KMS-11 (cell line): Measurements from ENCODE around the gene ADARB1.

Experiments used
- H2AFZ ChIP-seq: fragments of 200-600 bp; sonication (generic); 2 replicates; pipeline ENCODE4 v1.6.1; 2016; ENCODE audit warnings: antibody characterized with exemption, mixed run types, low read depth
- H3K27ac ChIP-seq: fragments of 200-600 bp; sonication (generic); 2 replicates; pipeline ENCODE4 v1.6.1; 2016; ENCODE audit warnings: mild to moderate bottlenecking, mixed run types
- H3K27me3 ChIP-seq: fragments of 200-600 bp; sonication (generic); 2 replicates; pipeline ENCODE4 v1.6.1; 2017; ENCODE audit warnings: mild to moderate bottlenecking, low read depth, mixed run types, moderate library complexity; ENCODE audit not compliant: insufficient read depth
- H3K36me3 ChIP-seq: fragments of 200-600 bp; sonication (generic); 2 replicates; pipeline ENCODE4 v1.6.1; 2017; ENCODE audit warnings: mild to moderate bottlenecking, mixed run types; ENCODE audit not compliant: insufficient read depth
- H3K4me1 ChIP-seq: fragments of 200-600 bp; sonication (generic); 2 replicates; pipeline ENCODE4 v1.6.1; 2016; ENCODE audit warnings: mild to moderate bottlenecking, low read depth, mixed run types; ENCODE audit not compliant: poor library complexity, severe bottlenecking
- H3K4me2 ChIP-seq: fragments of 200-600 bp; sonication (generic); 2 replicates; pipeline ENCODE4 v1.7.0; 2016; ENCODE audit warnings: mild to moderate bottlenecking, mixed run types
- H3K4me3 ChIP-seq: fragments of 200-600 bp; sonication (generic); IDR thresholded peaks from 2 replicates; pipeline ENCODE4 v1.6.1; 2017; ENCODE audit warnings: low read depth, low read length, mixed read lengths; ENCODE audit not compliant: insufficient read depth
- H3K79me2 ChIP-seq: fragments of 200-600 bp; sonication (generic); 2 replicates; pipeline ENCODE4 v1.6.1; 2016; ENCODE audit warnings: low read depth, mixed run types; ENCODE audit not compliant: insufficient read depth
- H3K9ac ChIP-seq: fragments of 200-600 bp; sonication (generic); 2 replicates; pipeline ENCODE4 v1.6.1; 2016; ENCODE audit warnings: mild to moderate bottlenecking, mixed run types
- H4K20me1 ChIP-seq: fragments of 200-600 bp; sonication (generic); 2 replicates; pipeline ENCODE4 v1.6.1; 2016; ENCODE audit warnings: mild to moderate bottlenecking, mixed run types; ENCODE audit not compliant: insufficient read depth
- CTCF ChIP-seq: fragments of 200-600 bp; sonication (generic); conservative IDR thresholded peaks from 2 replicates; pipeline ENCODE4 v1.6.1; 2017; ENCODE audit warnings: low read depth, mild to moderate bottlenecking, antibody characterized with exemption, low read length, moderate library complexity, mixed read lengths

ADARB1 gene

GRCh38 chr21:45264912-45265515 is 190.6 kb downstream of the ADARB1 start:
- peaks cover 5% of the 10 kb centered on the region; the same call in 1 of the 2 replicates for H3K36me3 ChIP-seq
- no peaks in the 10 kb centered on the region for H3K27me3 ChIP-seq

GRCh38 chr21:45265721-45266517 is 191.5 kb downstream of the ADARB1 start:
- Histone ChIP-seq H3K4me2 (no peak overlapping the region), H3K79me2 (no peaks in the 10 kb centered on the region), H3K27ac (no peak overlapping the region), H3K9ac (no peak overlapping the region), H3K4me1 (no peaks in the 10 kb centered on the region), H3K4me3 (no peak overlapping the region), H3K27me3 (no peaks in the 10 kb centered on the region), H2AFZ (no peak overlapping the region), H3K36me3 (peaks cover 7% of the 10 kb centered on the region; the same call in 1 of the 2 replicates), H4K20me1 (no peaks in the 10 kb centered on the region)
- no peak for TF ChIP-seq CTCF

More at GRCh38 chr21:45264912-45265515, 190.6 kb downstream of the ADARB1 start:
- H3K4me1 ChIP-seq: no peaks in the 10 kb centered on the region
- no peak for TF ChIP-seq CTCF
- no peak overlapping the region for H2AFZ ChIP-seq
- no peak overlapping the region for H3K4me3 ChIP-seq
- no peak overlapping the region for H3K27ac ChIP-seq
- no peaks in the 10 kb centered on the region for H3K79me2 ChIP-seq
- H3K9ac ChIP-seq: no peak overlapping the region
- no peak overlapping the region for H3K4me2 ChIP-seq
- H4K20me1 ChIP-seq: no peaks in the 10 kb centered on the region

GRCh38 chr21:45266518-45267389 is 192.4 kb downstream of the ADARB1 start:
- Histone ChIP-seq H3K9ac (no peak overlapping the region), H4K20me1 (no peaks in the 10 kb centered on the region), H3K4me1 (no peaks in the 10 kb centered on the region), H3K4me3 (no peak overlapping the region), H3K27me3 (no peaks in the 10 kb centered on the region), H2AFZ (no peak overlapping the region), H3K4me2 (no peak overlapping the region), H3K27ac (no peak overlapping the region), H3K79me2 (no peaks in the 10 kb centered on the region), H3K36me3 (peaks cover 7% of the 10 kb centered on the region; the same call in 1 of the 2 replicates)
- no peak for TF ChIP-seq CTCF

GRCh38 chr21:45267390-45267760 is 193.0 kb downstream of the ADARB1 start:
- H3K79me2 ChIP-seq: no peaks in the 10 kb centered on the region
- peaks cover 7% of the 10 kb centered on the region; the same call in 1 of the 2 replicates for H3K36me3 ChIP-seq
- H3K9ac ChIP-seq: no peak overlapping the region
- H4K20me1 ChIP-seq: no peaks in the 10 kb centered on the region
- H2AFZ ChIP-seq: no peak overlapping the region
- H3K4me1 ChIP-seq: no peaks in the 10 kb centered on the region
- no peak overlapping the region for H3K27ac ChIP-seq
- H3K4me2 ChIP-seq: no peak overlapping the region
- no peaks in the 10 kb centered on the region for H3K27me3 ChIP-seq
- H3K4me3 ChIP-seq: no peak overlapping the region
- no peak for TF ChIP-seq CTCF
